ENCODE measurements around the gene TBRG1. TPM values are rescaled to one million over a fixed set of nuclear protein-coding genes. Genes with fewer than 3 reads are reported as not detected.

The TBRG1 gene
- total and polyA plus RNA-seq, 2 experiments from 2014 or later, result 27.6 to 43.1 TPM

GRCh38 chr11:124657904-124658303 lies 35.2 kb downstream of the TBRG1 start:
- Histone ChIP-seq H3K79me2 (ENCODE audit: insufficient read depth) (no peaks in the 10 kb centered on the region), H3K4me2 (ENCODE audit: unreplicated experiment) (no peak overlapping the region), H3K9ac (no peak overlapping the region), H3K4me3 (no peak overlapping the region), H4K20me1 (ENCODE audit: insufficient read depth) (no peaks in the 10 kb centered on the region), H3K4me1 (ENCODE audit: insufficient read depth) (no peaks in the 10 kb centered on the region), H3K9me3 (ENCODE audit: low read depth) (no peaks in the 10 kb centered on the region), H3K27ac (no peak overlapping the region), H3K36me3 (ENCODE audit: low read depth) (no peaks in the 10 kb centered on the region), H3K9me2 (ENCODE audit: insufficient read depth) (no peaks in the 10 kb centered on the region), H3K27me3 (replicated peaks; ENCODE audit: insufficient read depth) (no peaks in the 10 kb centered on the region), H2AFZ (no peak overlapping the region), H3F3A (ENCODE audit: insufficient read depth) (no peaks in the 10 kb centered on the region)
- no peak for DNase-seq
- WGBS, 2 experiments (ENCODE audit: low coverage in 1 of 2, low lambda C conversion rate in 2 of 2, missing lambda C conversion rate in 2 of 2), result 94 to 96% methylated on average over 5 of the region's 5 CpGs
- in situ Hi-C loops (cut with MboI), result no loop called here
- TF ChIP-seq EZH2phosphoT487 (IDR thresholded peaks at IDR 0.05; ENCODE audit: insufficient read depth, low read depth) (no peak), EZH2 (IDR thresholded peaks at IDR 0.05; ENCODE audit: insufficient read depth, poor library complexity, severe bottlenecking) (no peak)

- H2AFZ ChIP-seq, result no peak overlapping the region
- H3K4me2 ChIP-seq (ENCODE audit: unreplicated experiment), result no peak overlapping the region
- H3K4me1 ChIP-seq (ENCODE audit: insufficient read depth), result no peaks in the 10 kb centered on the region
- no peaks in the 10 kb centered on the region for H3K9me2 ChIP-seq (ENCODE audit: insufficient read depth)
- H3K27me3 ChIP-seq (replicated peaks; ENCODE audit: insufficient read depth), result no peaks in the 10 kb centered on the region
- H3K4me3 ChIP-seq, result no peak overlapping the region
- no peaks in the 10 kb centered on the region for H3K79me2 ChIP-seq (ENCODE audit: insufficient read depth)
- WGBS, 2 experiments (ENCODE audit: low coverage in 1 of 2, low lambda C conversion rate in 2 of 2, missing lambda C conversion rate in 2 of 2), result 83% methylated on average over 3 of the region's 3 CpGs
- no peaks in the 10 kb centered on the region for H3F3A ChIP-seq (ENCODE audit: insufficient read depth)
- no peaks in the 10 kb centered on the region for H3K9me3 ChIP-seq (ENCODE audit: low read depth)
- no peak overlapping the region for H3K27ac ChIP-seq
- H3K9ac ChIP-seq, result no peak overlapping the region
- no peaks in the 10 kb centered on the region for H3K36me3 ChIP-seq (ENCODE audit: low read depth)
- TF ChIP-seq EZH2phosphoT487 (IDR thresholded peaks at IDR 0.05; ENCODE audit: insufficient read depth, low read depth), result no peak
- TF ChIP-seq EZH2 (IDR thresholded peaks at IDR 0.05; ENCODE audit: insufficient read depth, poor library complexity, severe bottlenecking), result no peak
- in situ Hi-C loops (cut with MboI), result no loop called here
- DNase-seq, result no peak
- H4K20me1 ChIP-seq (ENCODE audit: insufficient read depth), result no peaks in the 10 kb centered on the region
Measured at GRCh38 chr11:124658501-124658900, 35.8 kb downstream of the TBRG1 start.

- in situ Hi-C loops (cut with MboI), result no loop called here
- H3K9ac ChIP-seq, result no peak overlapping the region
- no peaks in the 10 kb centered on the region for H3K79me2 ChIP-seq (ENCODE audit: insufficient read depth)
- H3K4me3 ChIP-seq, result no peak overlapping the region
- 89 to 93% methylated on average over 1 of the region's 1 CpG for WGBS, 2 experiments (ENCODE audit: low coverage in 1 of 2, low lambda C conversion rate in 2 of 2, missing lambda C conversion rate in 2 of 2)
- H4K20me1 ChIP-seq (ENCODE audit: insufficient read depth), result no peaks in the 10 kb centered on the region
- H3K27me3 ChIP-seq (replicated peaks; ENCODE audit: insufficient read depth), result no peaks in the 10 kb centered on the region
- H3K9me2 ChIP-seq (ENCODE audit: insufficient read depth), result no peaks in the 10 kb centered on the region
- no peaks in the 10 kb centered on the region for H3K9me3 ChIP-seq (ENCODE audit: low read depth)
- no peaks in the 10 kb centered on the region for H3K4me1 ChIP-seq (ENCODE audit: insufficient read depth)
- no peak for DNase-seq
- no peaks in the 10 kb centered on the region for H3K36me3 ChIP-seq (ENCODE audit: low read depth)
- no peaks in the 10 kb centered on the region for H3F3A ChIP-seq (ENCODE audit: insufficient read depth)
- TF ChIP-seq EZH2 (IDR thresholded peaks at IDR 0.05; ENCODE audit: insufficient read depth, poor library complexity, severe bottlenecking), result no peak
- TF ChIP-seq EZH2phosphoT487 (IDR thresholded peaks at IDR 0.05; ENCODE audit: insufficient read depth, low read depth), result no peak
- no peak overlapping the region for H3K27ac ChIP-seq
- no peak overlapping the region for H2AFZ ChIP-seq
- H3K4me2 ChIP-seq (ENCODE audit: unreplicated experiment), result no peak overlapping the region
Measured at GRCh38 chr11:124658986-124659385, 36.3 kb downstream of the TBRG1 start.

GRCh38 chr11:124661553-124661952 lies 38.9 kb downstream of the TBRG1 start:
- in situ Hi-C loops (cut with MboI), result loop anchor here (10.0 kb wide), 1 partner anchor 173 kb away; no protein-coding TSS in a partner anchor
- H2AFZ ChIP-seq, result no peak overlapping the region

GRCh38 chr11:124662106-124662505 lies 39.4 kb downstream of the TBRG1 start:
- no peak for DNase-seq
- H3K9me3 ChIP-seq (ENCODE audit: low read depth), result no peaks in the 10 kb centered on the region
- H3K27ac ChIP-seq, result no peak overlapping the region
- H3K4me3 ChIP-seq, result no peak overlapping the region
- no peaks in the 10 kb centered on the region for H3K27me3 ChIP-seq (replicated peaks; ENCODE audit: insufficient read depth)
- TF ChIP-seq EZH2phosphoT487 (IDR thresholded peaks at IDR 0.05; ENCODE audit: insufficient read depth, low read depth) (no peak), EZH2 (IDR thresholded peaks at IDR 0.05; ENCODE audit: insufficient read depth, poor library complexity, severe bottlenecking) (no peak)
- 77 to 78% methylated on average over 4 of the region's 4 CpGs for WGBS, 2 experiments (ENCODE audit: low coverage in 1 of 2, low lambda C conversion rate in 2 of 2, missing lambda C conversion rate in 2 of 2)
- H3K79me2 ChIP-seq (ENCODE audit: insufficient read depth), result no peaks in the 10 kb centered on the region
- H2AFZ ChIP-seq, result no peak overlapping the region
- H4K20me1 ChIP-seq (ENCODE audit: insufficient read depth), result no peaks in the 10 kb centered on the region
- no peaks in the 10 kb centered on the region for H3K4me1 ChIP-seq (ENCODE audit: insufficient read depth)
- no peaks in the 10 kb centered on the region for H3K36me3 ChIP-seq (ENCODE audit: low read depth)
- H3K9ac ChIP-seq, result no peak overlapping the region
- no peaks in the 10 kb centered on the region for H3K9me2 ChIP-seq (ENCODE audit: insufficient read depth)
- no peaks in the 10 kb centered on the region for H3F3A ChIP-seq (ENCODE audit: insufficient read depth)
- no peak overlapping the region for H3K4me2 ChIP-seq (ENCODE audit: unreplicated experiment)
- in situ Hi-C loops (cut with MboI), result loop anchor here (10.0 kb wide), 1 partner anchor 173 kb away; no protein-coding TSS in a partner anchor

More at GRCh38 chr11:124661553-124661952, 38.9 kb downstream of the TBRG1 start:
- H3F3A ChIP-seq (ENCODE audit: insufficient read depth), result no peaks in the 10 kb centered on the region
- no peaks in the 10 kb centered on the region for H4K20me1 ChIP-seq (ENCODE audit: insufficient read depth)
- no peaks in the 10 kb centered on the region for H3K9me3 ChIP-seq (ENCODE audit: low read depth)
- no peaks in the 10 kb centered on the region for H3K79me2 ChIP-seq (ENCODE audit: insufficient read depth)
- no peaks in the 10 kb centered on the region for H3K4me1 ChIP-seq (ENCODE audit: insufficient read depth)
- no peaks in the 10 kb centered on the region for H3K9me2 ChIP-seq (ENCODE audit: insufficient read depth)
- DNase-seq, result no peak
- no peak overlapping the region for H3K9ac ChIP-seq
- no peaks in the 10 kb centered on the region for H3K27me3 ChIP-seq (replicated peaks; ENCODE audit: insufficient read depth)
- H3K27ac ChIP-seq, result no peak overlapping the region
- H3K4me2 ChIP-seq (ENCODE audit: unreplicated experiment), result no peak overlapping the region
- no peak overlapping the region for H3K4me3 ChIP-seq
- TF ChIP-seq EZH2phosphoT487 (IDR thresholded peaks at IDR 0.05; ENCODE audit: insufficient read depth, low read depth) (no peak), EZH2 (IDR thresholded peaks at IDR 0.05; ENCODE audit: insufficient read depth, poor library complexity, severe bottlenecking) (no peak)
- no peaks in the 10 kb centered on the region for H3K36me3 ChIP-seq (ENCODE audit: low read depth)
